HEK293 (cell line): ENCODE measurements around the gene SUPT20HL2.

Experiments
- CTCF ChIA-PET: fragments of 350-600 bp; formaldehyde crosslinking; extraction: SDS; loops from one replicate; lab custom pipeline; 2021; ENCODE audit warnings: antibody characterized with exemption; lab: Yijun Ruan, JAX
- POLR2A ChIA-PET: fragments of 300-600 bp; formaldehyde crosslinking; extraction: SDS; loops from one replicate; lab custom pipeline; 2020; ENCODE audit warnings: antibody characterized with exemption, inconsistent platforms; lab: Yijun Ruan, JAX
- H3K27ac ChIP-seq: fragments of 200-500 bp; sonication (Bioruptor generic); 2 replicates; pipeline ENCODE4 v1.5.1; 2014; ENCODE audit warnings: low read depth, low read length, control low read depth, inconsistent platforms; ENCODE audit errors: extremely low read depth
- H3K36me3 ChIP-seq, 2 experiments: fragments of 200-500 bp in 1 of 2; sonication (Bioruptor generic) in 1 of 2; 1 replicate in 1 of 2; 2 replicates in 1 of 2; pipeline ENCODE4 v1.5.1; 2014 to 2017; ENCODE audit warnings: inconsistent platforms in 2 of 2, low read length in 2 of 2; ENCODE audit not compliant: control insufficient read depth in 2 of 2, insufficient read depth in 1 of 2
- H3K4me1 ChIP-seq: fragments of 200-500 bp; sonication (Bioruptor generic); 2 replicates; pipeline ENCODE4 v1.5.1; 2014; ENCODE audit warnings: mild to moderate bottlenecking, low read length, inconsistent platforms; ENCODE audit not compliant: control insufficient read depth, insufficient read depth
- H3K4me3 ChIP-seq: 2 replicates; pipeline ENCODE4 v1.5.1; 2011; ENCODE audit warnings: low read depth, mild to moderate bottlenecking, control low read depth, low read length, moderate library complexity
- H3K9me3 ChIP-seq: fragments of 200-500 bp; sonication (Bioruptor generic); 2 replicates; pipeline ENCODE4 v1.5.1; 2014; ENCODE audit warnings: low read depth, low read length, inconsistent platforms; ENCODE audit not compliant: control insufficient read depth, insufficient read depth
- CTCF ChIP-seq: fragments of 450-650 bp; formaldehyde crosslinking; IDR thresholded peaks from 2 replicates; pipeline ENCODE4 v1.5.1; 2016; ENCODE audit warnings: missing biosample characterization, missing genetic modification characterization
- EGR2 ChIP-seq: fragments of 450-650 bp; formaldehyde crosslinking; IDR thresholded peaks from 2 replicates; pipeline ENCODE4 v1.5.1; 2016; ENCODE audit warnings: low read depth, missing biosample characterization, missing genetic modification characterization
- INSM2 ChIP-seq: fragments of 450-650 bp; formaldehyde crosslinking; IDR thresholded peaks from 2 replicates; pipeline ENCODE4 v1.5.1; 2016; ENCODE audit warnings: missing biosample characterization, missing genetic modification characterization
- PRDM1 ChIP-seq: fragments of 450-650 bp; formaldehyde crosslinking; IDR thresholded peaks from 2 replicates; pipeline ENCODE4; 2016; ENCODE audit warnings: missing biosample characterization, missing genetic modification characterization
- SP7 ChIP-seq: fragments of 450-650 bp; formaldehyde crosslinking; IDR thresholded peaks from 2 replicates; pipeline ENCODE4 v1.5.1; 2016; ENCODE audit warnings: missing biosample characterization, missing genetic modification characterization
- ZBTB17 ChIP-seq: fragments of 450-650 bp; formaldehyde crosslinking; IDR thresholded peaks from 2 replicates; pipeline ENCODE4 v1.5.1; 2016; ENCODE audit warnings: missing biosample characterization, missing genetic modification characterization
- ZNF132 ChIP-seq: fragments of 450-650 bp; formaldehyde crosslinking; IDR thresholded peaks from 2 replicates; pipeline ENCODE4 v1.5.1; 2017; ENCODE audit warnings: missing biosample characterization, missing genetic modification characterization, borderline replicate concordance
- ZNF19 ChIP-seq: fragments of 450-650 bp; formaldehyde crosslinking; IDR thresholded peaks from 2 replicates; pipeline ENCODE4; 2016; ENCODE audit warnings: missing biosample characterization, missing genetic modification characterization, low read depth
- ZNF248 ChIP-seq: fragments of 450-650 bp; formaldehyde crosslinking; IDR thresholded peaks from 2 replicates; pipeline ENCODE4 v1.5.1; 2017; ENCODE audit warnings: missing biosample characterization, missing genetic modification characterization
- ZNF341 ChIP-seq: fragments of 450-650 bp; formaldehyde crosslinking; IDR thresholded peaks from 2 replicates; pipeline ENCODE4; 2016; ENCODE audit warnings: low read depth, missing biosample characterization, missing genetic modification characterization
- ZNF350 ChIP-seq: fragments of 450-650 bp; formaldehyde crosslinking; IDR thresholded peaks from 2 replicates; pipeline ENCODE4 v1.5.0; 2017; ENCODE audit warnings: missing biosample characterization, mild to moderate bottlenecking, missing genetic modification characterization
- ZNF362 ChIP-seq: fragments of 450-650 bp; formaldehyde crosslinking; IDR thresholded peaks from 2 replicates; pipeline ENCODE4 v1.5.1; 2016; ENCODE audit warnings: missing biosample characterization, missing genetic modification characterization
- ZNF391 ChIP-seq: fragments of 450-650 bp; formaldehyde crosslinking; IDR thresholded peaks from 2 replicates; pipeline ENCODE4 v1.5.1; 2016; ENCODE audit warnings: low read depth, missing biosample characterization, missing genetic modification characterization, borderline replicate concordance
- ZNF404 ChIP-seq: fragments of 450-650 bp; formaldehyde crosslinking; IDR thresholded peaks from 2 replicates; pipeline ENCODE4 v1.5.1; 2017; ENCODE audit warnings: missing biosample characterization, missing genetic modification characterization
- ZNF624 ChIP-seq: fragments of 450-650 bp; formaldehyde crosslinking; IDR thresholded peaks from 2 replicates; pipeline ENCODE4 v1.5.1; 2017; ENCODE audit warnings: missing biosample characterization, missing genetic modification characterization
- ZNF701 ChIP-seq: fragments of 450-650 bp; formaldehyde crosslinking; IDR thresholded peaks from 2 replicates; pipeline ENCODE4 v1.5.1; 2016; ENCODE audit warnings: missing biosample characterization, missing genetic modification characterization
- ZNF707 ChIP-seq: fragments of 450-650 bp; formaldehyde crosslinking; IDR thresholded peaks from 2 replicates; pipeline ENCODE4 v1.5.1; 2016; ENCODE audit warnings: missing biosample characterization, missing genetic modification characterization
- ZSCAN23 ChIP-seq: fragments of 450-650 bp; formaldehyde crosslinking; IDR thresholded peaks from 2 replicates; pipeline ENCODE4 v1.5.1; 2016; ENCODE audit warnings: missing biosample characterization, missing genetic modification characterization
- TF ChIP-seq, protein P1 (sequence below): fragments of 450-650 bp; formaldehyde crosslinking; IDR thresholded peaks from 2 replicates; pipeline ENCODE4 v1.5.1; 2017; ENCODE audit warnings: missing biosample characterization, missing genetic modification characterization
- TF ChIP-seq, protein P2 (sequence below): fragments of 450-650 bp; formaldehyde crosslinking; IDR thresholded peaks from 2 replicates; pipeline ENCODE4 v1.5.1; 2016; ENCODE audit warnings: missing biosample characterization, missing genetic modification characterization
- TF ChIP-seq, protein P3 (sequence below): fragments of 450-650 bp; formaldehyde crosslinking; IDR thresholded peaks from 2 replicates; pipeline ENCODE4 v1.5.1; 2017; ENCODE audit warnings: missing biosample characterization, missing genetic modification characterization

SUPT20HL2 gene

GRCh38 chrX:24343719-24344118, 29.9 kb upstream of the SUPT20HL2 start (continued):
- TF ChIP-seq CTCF = no peak

- Histone ChIP-seq H3K4me3 (no peak overlapping the region), H3K27ac (no peak overlapping the region), H3K36me3 (no peaks in the 10 kb centered on the region), H3K4me1 (no peaks in the 10 kb centered on the region), H3K9me3 (no peaks in the 10 kb centered on the region)
- POLR2A ChIA-PET = no interaction called here
- CTCF ChIA-PET = interaction anchor here (0.6 to 1.3 kb wide), 4 partner anchors 10 to 439 kb away, joined by 3 to 4 read pairs (median 4); no protein-coding TSS in a partner anchor
- TF ChIP-seq ZNF362 (tag by site-specific recombination) = no peak
- TF ChIP-seq ZSCAN23 (tag by site-specific recombination) = no peak
- no peak for TF ChIP-seq ZNF350 (tag by site-specific recombination)
- TF ChIP-seq ZNF624 (tag by site-specific recombination) = no peak
- TF ChIP-seq, protein P1, sequence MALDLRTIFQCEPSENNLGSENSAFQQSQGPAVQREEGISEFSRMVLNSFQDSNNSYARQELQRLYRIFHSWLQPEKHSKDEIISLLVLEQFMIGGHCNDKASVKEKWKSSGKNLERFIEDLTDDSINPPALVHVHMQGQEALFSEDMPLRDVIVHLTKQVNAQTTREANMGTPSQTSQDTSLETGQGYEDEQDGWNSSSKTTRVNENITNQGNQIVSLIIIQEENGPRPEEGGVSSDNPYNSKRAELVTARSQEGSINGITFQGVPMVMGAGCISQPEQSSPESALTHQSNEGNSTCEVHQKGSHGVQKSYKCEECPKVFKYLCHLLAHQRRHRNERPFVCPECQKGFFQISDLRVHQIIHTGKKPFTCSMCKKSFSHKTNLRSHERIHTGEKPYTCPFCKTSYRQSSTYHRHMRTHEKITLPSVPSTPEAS (tag by site-specific recombination) = no peak
- TF ChIP-seq, protein P2, sequence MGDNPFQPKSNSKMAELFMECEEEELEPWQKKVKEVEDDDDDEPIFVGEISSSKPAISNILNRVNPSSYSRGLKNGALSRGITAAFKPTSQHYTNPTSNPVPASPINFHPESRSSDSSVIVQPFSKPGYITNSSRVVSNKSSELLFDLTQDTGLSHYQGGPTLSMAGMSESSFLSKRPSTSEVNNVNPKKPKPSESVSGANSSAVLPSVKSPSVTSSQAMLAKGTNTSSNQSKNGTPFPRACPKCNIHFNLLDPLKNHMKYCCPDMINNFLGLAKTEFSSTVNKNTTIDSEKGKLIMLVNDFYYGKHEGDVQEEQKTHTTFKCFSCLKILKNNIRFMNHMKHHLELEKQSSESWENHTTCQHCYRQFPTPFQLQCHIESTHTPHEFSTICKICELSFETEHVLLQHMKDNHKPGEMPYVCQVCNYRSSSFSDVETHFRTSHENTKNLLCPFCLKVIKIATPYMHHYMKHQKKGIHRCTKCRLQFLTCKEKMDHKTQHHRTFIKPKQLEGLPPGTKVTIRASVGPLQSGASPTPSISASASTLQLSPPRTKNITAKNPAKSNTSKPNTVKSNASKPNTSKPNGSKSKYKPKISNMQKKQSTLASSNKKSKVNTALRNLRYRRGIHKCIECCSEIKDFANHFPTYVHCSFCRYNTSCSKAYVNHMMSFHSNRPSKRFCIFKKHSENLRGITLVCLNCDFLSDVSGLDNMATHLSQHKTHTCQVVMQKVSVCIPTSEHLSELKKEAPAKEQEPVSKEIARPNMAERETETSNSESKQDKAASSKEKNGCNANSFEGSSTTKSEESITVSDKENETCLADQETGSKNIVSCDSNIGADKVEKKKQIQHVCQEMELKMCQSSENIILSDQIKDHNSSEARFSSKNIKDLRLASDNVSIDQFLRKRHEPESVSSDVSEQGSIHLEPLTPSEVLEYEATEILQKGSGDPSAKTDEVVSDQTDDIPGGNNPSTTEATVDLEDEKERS (tag by site-specific recombination) = no peak
These were observed 27.9 kb upstream of the SUPT20HL2 start for GRCh38 chrX:24341795-24342194.

DNA sequence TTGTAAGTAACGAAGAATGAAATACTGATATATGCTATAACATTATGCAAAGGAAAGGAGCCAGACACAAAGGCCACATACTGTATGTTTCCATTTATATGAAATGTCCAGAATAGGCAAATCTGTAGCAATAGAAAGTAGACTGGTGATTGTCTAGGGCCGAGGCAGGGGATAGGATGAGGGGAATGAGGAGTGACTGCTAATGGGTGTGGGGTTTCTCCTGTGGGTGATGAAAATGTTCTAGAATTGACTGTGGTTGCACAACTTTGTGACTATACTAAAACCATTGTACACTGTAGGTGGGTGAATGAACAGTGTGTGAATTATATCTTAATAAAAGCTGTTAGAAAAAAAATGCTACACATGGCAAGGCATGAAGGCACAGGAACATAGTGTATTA, 26.6 kb upstream of the SUPT20HL2 start:
- Histone ChIP-seq H3K27ac (no peak overlapping the region), H3K9me3 (no peaks in the 10 kb centered on the region; the same call in 1 of the 2 replicates), H3K4me1 (no peaks in the 10 kb centered on the region), H3K4me3 (no peak overlapping the region), H3K36me3 (no peaks in the 10 kb centered on the region)
- TF ChIP-seq PRDM1 (no peak), ZNF132 (tag by site-specific recombination) (no peak), ZNF707 (no peak), ZBTB17 (tag by site-specific recombination) (no peak), EGR2 (tag by site-specific recombination) (no peak), ZNF701 (tag by site-specific recombination) (no peak), ZNF19 (tag by site-specific recombination) (no peak), ZNF404 (tag by site-specific recombination) (no peak), ZNF341 (no peak), ZNF391 (tag by site-specific recombination) (no peak), ZNF248 (no peak), INSM2 (tag by site-specific recombination) (no peak), SP7 (tag by site-specific recombination) (no peak)
- TF ChIP-seq, protein P3, sequence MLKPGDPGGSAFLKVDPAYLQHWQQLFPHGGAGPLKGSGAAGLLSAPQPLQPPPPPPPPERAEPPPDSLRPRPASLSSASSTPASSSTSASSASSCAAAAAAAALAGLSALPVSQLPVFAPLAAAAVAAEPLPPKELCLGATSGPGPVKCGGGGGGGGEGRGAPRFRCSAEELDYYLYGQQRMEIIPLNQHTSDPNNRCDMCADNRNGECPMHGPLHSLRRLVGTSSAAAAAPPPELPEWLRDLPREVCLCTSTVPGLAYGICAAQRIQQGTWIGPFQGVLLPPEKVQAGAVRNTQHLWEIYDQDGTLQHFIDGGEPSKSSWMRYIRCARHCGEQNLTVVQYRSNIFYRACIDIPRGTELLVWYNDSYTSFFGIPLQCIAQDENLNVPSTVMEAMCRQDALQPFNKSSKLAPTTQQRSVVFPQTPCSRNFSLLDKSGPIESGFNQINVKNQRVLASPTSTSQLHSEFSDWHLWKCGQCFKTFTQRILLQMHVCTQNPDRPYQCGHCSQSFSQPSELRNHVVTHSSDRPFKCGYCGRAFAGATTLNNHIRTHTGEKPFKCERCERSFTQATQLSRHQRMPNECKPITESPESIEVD (tag by site-specific recombination) = no peak
- CTCF ChIA-PET = no interaction called here
- POLR2A ChIA-PET = no interaction called here
